Smooth muscle cell (in vitro differentiated cells): ENCODE results near the gene MAGI2. TPM values are rescaled to one million over a fixed set of nuclear protein-coding genes. Genes with fewer than 3 reads are reported as not detected.

Experiments
- DNase-seq: peaks from one replicate; lab custom pipeline; 2025; ENCODE audit not compliant: unreplicated experiment; lab: John Stamatoyannopoulos, UW
- H2AFZ ChIP-seq: fragments of 200-600 bp; sonication (generic); 2 replicates; pipeline ENCODE4 v1.6.0; 2016; ENCODE audit warnings: antibody characterized with exemption, low read depth, mild to moderate bottlenecking
- H3F3A ChIP-seq: fragments of 200-600 bp; sonication (generic); 2 replicates; pipeline ENCODE4 v1.6.0; 2017; ENCODE audit warnings: antibody characterized with exemption, low read depth
- H3K27ac ChIP-seq: fragments of 200-600 bp; sonication (generic); 2 replicates; pipeline ENCODE4 v1.5.1; 2016; ENCODE audit warnings: low read depth, mild to moderate bottlenecking
- H3K27me3 ChIP-seq: fragments of 200-600 bp; sonication (generic); 2 replicates; pipeline ENCODE4 v1.6.1; 2016; ENCODE audit warnings: low read depth, mild to moderate bottlenecking
- H3K36me3 ChIP-seq: fragments of 200-600 bp; sonication (generic); 2 replicates; pipeline ENCODE4 v1.5.1; 2016; ENCODE audit warnings: low read depth
- H3K4me1 ChIP-seq: fragments of 200-600 bp; sonication (generic); 2 replicates; pipeline ENCODE4 v1.5.1; 2016; ENCODE audit warnings: low read depth
- H3K4me2 ChIP-seq: fragments of 200-600 bp; sonication (generic); 2 replicates; pipeline ENCODE4 v1.6.0; 2016; ENCODE audit warnings: mild to moderate bottlenecking
- H3K4me3 ChIP-seq: fragments of 200-600 bp; sonication (generic); 2 replicates; pipeline ENCODE4 v1.5.1; 2016; ENCODE audit warnings: mild to moderate bottlenecking
- H3K79me2 ChIP-seq: fragments of 200-600 bp; sonication (generic); 2 replicates; pipeline ENCODE4 v1.6.0; 2016; ENCODE audit warnings: low read depth, mild to moderate bottlenecking
- H3K9ac ChIP-seq: fragments of 200-600 bp; sonication (generic); 2 replicates; pipeline ENCODE4 v1.6.0; 2016; ENCODE audit warnings: low read depth
- H3K9me3 ChIP-seq: fragments of 200-600 bp; sonication (generic); replicated peaks from 2 replicates; pipeline ENCODE4 v1.5.1; 2016; ENCODE audit warnings: low read depth
- H4K20me1 ChIP-seq: fragments of 200-600 bp; sonication (generic); 2 replicates; pipeline ENCODE4 v1.6.0; 2016; ENCODE audit warnings: low read depth
- CTCF ChIP-seq: fragments of 200-600 bp; sonication (generic); IDR thresholded peaks from 2 replicates; pipeline ENCODE4 v1.5.1; 2017; ENCODE audit warnings: borderline replicate concordance, mild to moderate bottlenecking, antibody characterized with exemption; ENCODE audit not compliant: insufficient read depth, poor library complexity, severe bottlenecking
- WGBS: methylation state at CpG from one replicate; pipeline ENCODE4 v1.1.7; 2016; ENCODE audit warnings: low lambda C conversion rate; 5-methylcytosine and 5-hydroxymethylcytosine counted together
- polyA plus RNA-seq: library from polyadenylated mRNA; unstranded; fragments of >200 nt; fragmentation: Nextera tagmentation; extraction: Ambion mirVana; gene quantifications from 2 replicates; pipeline ENCODE4 v1.2.1, GENCODE V29; 2016
- total RNA-seq: library from RNA; depleted of rRNA; stranded (reverse); fragments of >200 nt; gene quantifications from 2 replicates; pipeline ENCODE4 v1.2.3, GENCODE V29; 2014

MAGI2 gene
- total and polyA plus RNA-seq, 2 experiments from 2014 or later, result 3.4 to 10.7 TPM

GRCh38 chr7:78576236-78576635, 877.2 kb downstream of the MAGI2 start:
- H3K9ac ChIP-seq, result no peak overlapping the region
- peaks cover 16% of the 10 kb centered on the region for H3K4me1 ChIP-seq
- H3K79me2 ChIP-seq, result no peaks in the 10 kb centered on the region
- H3K9me3 ChIP-seq, result no peaks in the 10 kb centered on the region
- no peaks in the 10 kb centered on the region for H3F3A ChIP-seq
- no peak for DNase-seq
- no peak overlapping the region for H3K4me3 ChIP-seq
- no peak overlapping the region for H2AFZ ChIP-seq
- peak overlapping the region; percentile 51 for H3K27ac ChIP-seq
- no peaks in the 10 kb centered on the region for H3K36me3 ChIP-seq
- H3K4me2 ChIP-seq, result peak overlapping the region; percentile 26
- no peaks in the 10 kb centered on the region for H4K20me1 ChIP-seq
- no peak for TF ChIP-seq CTCF
- H3K27me3 ChIP-seq, result no peaks in the 10 kb centered on the region

GRCh38 chr7:78571292-78571691, 882.2 kb downstream of the MAGI2 start:
- Histone ChIP-seq H3K4me1 (no peaks in the 10 kb centered on the region), H3F3A (no peaks in the 10 kb centered on the region), H3K4me2 (no peak overlapping the region), H2AFZ (no peak overlapping the region), H3K36me3 (no peaks in the 10 kb centered on the region), H3K79me2 (no peaks in the 10 kb centered on the region), H3K9ac (no peak overlapping the region), H3K27me3 (no peaks in the 10 kb centered on the region), H3K9me3 (no peaks in the 10 kb centered on the region), H4K20me1 (no peaks in the 10 kb centered on the region), H3K27ac (no peak overlapping the region), H3K4me3 (no peak overlapping the region)
- no peak for DNase-seq
- 0% methylated on average over 1 of the region's 1 CpG for WGBS
- TF ChIP-seq CTCF, result no peak

- H3K4me2 ChIP-seq, result no peak overlapping the region
- no peaks in the 10 kb centered on the region for H3K9me3 ChIP-seq
- no peak overlapping the region for H3K9ac ChIP-seq
- no peak overlapping the region for H3K27ac ChIP-seq
- H4K20me1 ChIP-seq, result no peaks in the 10 kb centered on the region
- no peaks in the 10 kb centered on the region for H3K27me3 ChIP-seq
- no peaks in the 10 kb centered on the region for H3K4me1 ChIP-seq
- no peak for DNase-seq
- H3K4me3 ChIP-seq, result no peak overlapping the region
- H3K79me2 ChIP-seq, result no peaks in the 10 kb centered on the region
- 88% methylated on average over 4 of the region's 4 CpGs for WGBS
- no peaks in the 10 kb centered on the region for H3K36me3 ChIP-seq
- H2AFZ ChIP-seq, result no peak overlapping the region
- no peak for TF ChIP-seq CTCF
- no peaks in the 10 kb centered on the region for H3F3A ChIP-seq
These were observed 884.8 kb downstream of the MAGI2 start for GRCh38 chr7:78568690-78569089.

- Histone ChIP-seq H3K9ac (no peak overlapping the region), H3K79me2 (no peaks in the 10 kb centered on the region), H2AFZ (no peak overlapping the region), H3K4me1 (no peaks in the 10 kb centered on the region), H3K4me3 (no peak overlapping the region), H3K27me3 (no peaks in the 10 kb centered on the region), H3K9me3 (no peaks in the 10 kb centered on the region), H3K27ac (no peak overlapping the region), H4K20me1 (no peaks in the 10 kb centered on the region), H3K4me2 (no peak overlapping the region), H3K36me3 (no peaks in the 10 kb centered on the region), H3F3A (no peaks in the 10 kb centered on the region)
- DNase-seq, result no peak
- TF ChIP-seq CTCF, result no peak
- WGBS, result 73% methylated on average over 2 of the region's 2 CpGs
These were observed 885.6 kb downstream of the MAGI2 start for GRCh38 chr7:78567836-78568235.
